GM21526 (cell line): ENCODE measurements around the gene PID1.

Experiments
- ATAC-seq: cut with Tn5 transposase; IDR thresholded peaks from one replicate; pipeline ENCODE4 v1.9.1; 2021; ENCODE audit warnings: moderate library complexity; ENCODE audit not compliant: unreplicated experiment, low FRiP score

Gene PID1

DNA sequence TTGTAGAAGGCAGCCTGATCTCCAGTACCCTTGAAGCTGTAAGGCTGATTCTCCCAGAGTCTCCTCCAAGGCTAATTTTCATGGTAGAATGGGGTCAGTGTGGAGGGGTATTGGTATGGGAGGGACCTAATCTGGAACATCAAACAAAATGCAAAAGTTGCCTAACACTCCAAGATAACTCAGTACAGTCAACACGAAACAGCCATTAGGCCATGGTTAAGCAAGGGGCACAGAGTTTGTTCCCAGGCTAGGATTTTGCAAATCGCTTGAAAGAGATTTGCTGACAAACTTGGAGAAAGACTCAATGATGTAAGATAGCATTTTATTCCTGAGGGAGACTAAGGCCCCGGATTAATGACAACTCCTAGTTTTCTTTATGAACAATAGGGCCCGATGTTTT is 5.4 kb downstream of the PID1 start:
- no peak for ATAC-seq

DNA sequence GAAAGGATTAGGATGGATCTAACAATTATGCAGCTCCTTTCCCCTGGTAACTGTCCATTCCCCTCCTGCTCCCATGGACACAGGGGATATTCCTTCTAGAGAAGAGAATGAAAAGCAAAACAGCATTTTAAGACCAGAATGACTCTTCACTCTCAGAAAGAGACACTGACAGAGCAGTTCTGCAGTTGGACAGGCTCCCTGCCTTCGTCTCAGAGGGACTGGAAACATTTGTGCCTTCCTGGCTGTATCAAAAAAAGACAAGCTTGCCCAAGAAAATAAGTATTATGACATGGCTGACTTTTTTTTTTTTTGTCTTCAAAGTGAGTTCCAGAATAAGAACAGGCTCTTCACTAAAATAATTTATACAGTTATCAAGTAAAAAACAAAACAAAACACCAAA is 9.5 kb downstream of the PID1 start:
- no peak for ATAC-seq

DNA sequence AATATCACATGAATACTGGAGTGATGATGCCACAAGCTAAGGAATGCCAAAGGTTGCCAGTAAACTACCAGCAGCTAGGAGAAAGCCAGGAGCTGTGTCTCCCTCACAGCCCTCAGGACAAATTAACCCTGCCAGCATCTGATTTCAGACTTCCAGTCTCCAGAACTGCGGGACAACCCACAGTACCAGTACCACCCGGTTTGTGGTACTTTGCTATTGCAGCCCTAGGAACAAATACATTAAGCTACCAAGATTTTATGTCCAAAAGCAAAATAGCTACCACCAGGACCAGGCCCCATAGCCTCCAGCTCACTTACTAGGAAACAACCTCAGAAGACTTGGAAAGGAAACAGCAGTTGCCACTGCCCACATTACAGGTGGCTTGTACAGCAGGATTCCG is 10.0 kb downstream of the PID1 start:
- no peak for ATAC-seq

DNA sequence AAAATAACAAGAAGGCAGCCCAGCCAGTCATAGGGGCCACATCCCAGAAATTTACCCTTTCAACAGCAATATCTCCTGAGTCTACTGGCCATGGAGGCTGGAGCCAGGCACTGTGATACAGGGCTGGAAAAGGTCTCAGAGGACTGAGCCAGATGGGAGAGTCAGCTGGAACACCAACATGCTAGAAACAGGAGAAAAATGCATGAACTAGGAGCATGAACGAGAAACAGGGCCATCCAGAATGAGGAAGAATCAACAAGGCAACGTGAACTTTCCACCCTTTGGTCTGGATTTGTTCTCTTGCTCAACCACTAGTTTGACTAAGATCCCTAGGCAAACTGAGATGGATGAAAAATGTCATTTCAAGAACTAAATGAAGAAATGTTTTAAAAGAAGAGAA is 13.1 kb downstream of the PID1 start:
- ATAC-seq = no peak

DNA sequence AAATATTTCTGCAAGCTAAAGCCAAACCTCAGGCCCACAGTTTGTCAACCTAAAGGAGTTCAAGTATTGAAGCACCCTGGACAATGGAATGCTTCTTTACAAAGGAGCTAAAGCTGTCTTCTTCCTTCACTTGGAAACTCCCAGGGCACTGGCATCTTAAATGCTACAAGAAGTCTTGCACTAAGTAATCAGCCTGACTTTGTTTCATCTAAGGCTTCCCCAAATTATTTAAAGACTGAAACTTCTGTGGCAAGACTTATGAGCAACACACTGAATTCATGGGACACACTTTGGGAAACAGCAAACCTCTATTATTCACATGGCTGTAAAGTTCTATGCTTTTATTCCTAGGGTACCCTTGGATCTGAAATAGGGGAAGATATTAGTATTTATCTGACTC is 14.7 kb downstream of the PID1 start:
- no peak for ATAC-seq

DNA sequence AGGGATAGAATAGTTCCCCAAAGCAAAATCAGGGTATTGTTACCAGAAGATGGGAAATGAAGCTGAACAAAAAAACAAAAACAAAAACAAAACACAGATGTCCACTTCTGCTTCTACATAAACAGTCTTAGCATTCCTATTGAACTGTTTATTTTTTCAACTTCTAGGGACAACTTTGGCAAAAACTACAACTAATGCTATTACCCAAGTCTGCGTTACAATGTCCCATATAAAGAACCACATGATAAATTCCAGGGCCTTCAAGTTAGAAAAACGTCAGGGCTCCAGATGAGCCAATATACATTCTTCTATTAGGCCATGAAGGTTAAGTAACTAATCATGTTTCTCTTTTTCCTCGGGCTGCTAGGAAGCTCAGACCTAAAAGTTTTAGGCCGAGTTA is 16.9 kb downstream of the PID1 start:
- ATAC-seq = no peak

DNA sequence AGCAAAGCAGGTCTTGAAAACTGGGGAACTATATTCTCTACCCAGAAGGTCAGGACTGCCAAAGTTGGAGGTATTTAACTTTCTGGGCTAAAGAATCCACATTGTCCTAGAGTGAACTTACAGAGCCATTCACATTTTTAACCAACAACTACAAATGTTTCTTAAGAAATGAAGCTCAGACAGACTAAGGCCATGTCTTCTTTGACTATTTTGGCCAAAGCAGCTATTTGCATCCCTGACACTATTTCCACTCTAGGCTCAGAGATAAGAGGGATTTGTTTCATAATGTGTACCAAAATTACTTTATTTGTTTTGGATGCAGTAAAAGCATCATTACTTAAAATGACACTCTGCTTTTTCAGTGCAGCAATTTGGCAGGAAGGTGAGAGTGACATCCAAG is 18.1 kb downstream of the PID1 start:
- ATAC-seq = no peak

DNA sequence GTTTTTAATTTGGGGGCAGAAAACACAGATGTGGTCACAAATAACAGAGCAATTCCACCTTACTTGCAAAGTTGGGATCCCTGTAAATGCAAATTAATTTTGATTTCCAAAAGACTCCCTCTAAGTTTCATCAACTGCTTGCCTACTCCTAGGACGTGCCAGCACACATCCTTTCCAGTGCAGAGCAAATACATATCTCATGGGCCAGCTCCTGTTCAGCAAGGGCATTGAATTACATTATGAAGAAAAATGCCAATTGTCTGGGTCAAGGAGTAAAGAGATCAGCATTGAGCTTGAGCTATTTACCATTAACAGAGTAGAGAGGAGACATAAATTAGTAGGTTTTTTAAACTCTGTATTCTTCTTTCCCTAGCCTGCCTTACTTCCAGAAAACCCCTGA is 18.8 kb downstream of the PID1 start:
- ATAC-seq = no peak

DNA sequence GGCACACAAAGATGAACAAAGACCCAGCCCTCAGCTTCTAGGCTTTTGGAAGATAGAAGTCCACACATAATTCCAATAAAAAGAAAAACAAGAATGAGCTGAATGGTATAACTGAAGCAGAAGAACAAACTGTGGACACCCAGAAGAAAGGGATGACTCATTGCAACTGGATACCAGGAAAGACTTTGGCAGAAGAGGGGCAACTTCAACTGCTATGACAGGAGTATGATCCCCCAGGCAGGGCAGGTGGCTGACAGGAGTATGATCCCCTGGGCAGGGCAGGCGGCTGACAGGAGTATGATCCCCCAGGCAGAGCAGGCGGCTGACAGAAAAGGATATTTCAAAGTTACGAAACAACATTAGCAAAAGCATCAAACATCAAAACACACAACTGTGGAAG is 21.6 kb downstream of the PID1 start:
- ATAC-seq = no peak

DNA sequence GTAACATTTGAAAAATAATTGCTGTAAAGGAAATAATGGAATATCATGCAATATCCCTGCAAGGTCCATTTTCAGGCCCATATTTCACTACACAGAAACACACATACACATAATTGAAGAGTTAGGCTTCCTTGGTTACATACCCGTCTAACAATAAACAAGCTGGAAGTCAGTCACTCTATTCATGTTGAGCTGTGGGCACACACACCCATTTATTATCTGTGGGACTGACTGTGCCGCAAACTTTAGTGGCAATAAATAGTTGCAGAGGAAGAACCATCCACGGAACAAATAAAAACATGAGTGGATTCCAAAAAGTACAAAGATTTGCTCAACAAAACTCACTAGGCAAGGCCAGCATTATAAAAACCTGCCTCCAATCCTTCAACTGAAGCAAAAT is 24.8 kb downstream of the PID1 start:
- ATAC-seq = no peak

DNA sequence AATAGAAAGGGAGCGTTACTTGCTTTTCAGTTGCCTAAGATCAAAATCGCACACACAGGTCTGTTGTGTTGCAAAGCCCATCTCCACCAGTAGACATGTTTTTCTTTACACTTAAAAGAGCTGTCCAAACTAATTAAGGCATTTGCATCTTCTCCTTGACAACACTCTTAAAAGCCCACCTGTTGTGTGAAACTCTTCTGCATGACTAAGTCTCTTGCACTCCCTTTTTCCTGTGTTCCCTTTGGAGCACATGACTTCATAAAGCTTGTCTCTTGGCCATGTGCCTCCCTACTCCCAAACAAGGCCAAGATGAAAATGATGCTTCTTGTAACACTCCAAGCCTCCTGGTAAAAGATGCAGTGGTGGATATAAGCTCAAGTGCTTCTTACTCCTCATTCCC is 26.1 kb downstream of the PID1 start:
- ATAC-seq = no peak

DNA sequence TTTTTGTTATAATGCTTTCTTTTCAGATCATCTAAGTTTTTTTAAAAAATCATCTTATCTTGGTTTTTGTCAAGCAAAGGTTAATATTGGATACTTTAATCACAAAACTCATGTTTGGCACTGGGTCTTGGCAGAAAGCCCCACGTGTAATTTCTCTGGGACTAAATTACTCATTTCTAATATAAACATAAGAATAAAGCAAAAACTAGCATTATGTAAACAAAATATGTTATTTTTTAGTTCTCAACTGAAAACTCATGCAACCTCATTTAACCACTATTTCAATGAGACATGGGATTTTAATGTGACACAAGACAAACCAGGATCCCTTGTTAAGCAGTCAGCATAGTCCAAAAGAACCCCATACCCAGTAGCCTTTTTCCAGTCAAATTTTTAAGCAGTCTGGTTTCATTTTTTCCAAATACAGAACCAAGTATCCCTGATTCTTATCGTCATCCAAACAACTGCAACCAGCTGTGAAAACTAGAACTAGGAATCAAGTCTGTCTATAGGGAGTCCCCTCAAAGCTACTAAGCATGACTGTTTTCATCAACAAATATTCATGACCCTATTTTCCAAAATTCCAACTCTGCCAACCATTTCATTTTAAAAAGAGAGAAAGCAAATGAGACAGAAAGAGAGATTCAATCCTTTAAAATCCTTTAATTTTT is 27.1 kb downstream of the PID1 start:
- no peak for ATAC-seq

DNA sequence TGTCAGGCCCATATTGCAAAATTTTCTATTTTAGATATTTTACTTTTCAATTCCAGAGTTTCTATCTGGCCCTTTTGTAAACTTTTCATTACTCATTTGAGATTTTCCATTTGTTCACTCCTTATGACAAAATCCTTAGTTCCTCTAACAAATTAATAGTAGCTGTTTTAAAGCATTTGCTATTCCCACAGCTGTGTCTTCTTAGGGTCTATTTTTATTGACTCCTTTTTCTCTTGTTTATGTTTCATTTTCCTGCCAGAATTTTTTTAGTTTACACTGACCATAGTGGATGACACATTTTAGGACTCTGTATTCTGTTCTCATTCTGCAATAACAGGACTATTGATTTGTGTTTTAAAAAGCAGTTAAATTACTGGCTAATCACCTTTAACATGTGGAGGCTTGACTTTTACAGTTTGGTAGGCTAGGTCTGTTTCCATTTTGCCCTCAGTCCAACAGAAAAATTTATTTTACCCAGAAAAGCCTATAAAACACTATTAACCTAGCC is 30.0 kb downstream of the PID1 start:
- ATAC-seq = no peak

DNA sequence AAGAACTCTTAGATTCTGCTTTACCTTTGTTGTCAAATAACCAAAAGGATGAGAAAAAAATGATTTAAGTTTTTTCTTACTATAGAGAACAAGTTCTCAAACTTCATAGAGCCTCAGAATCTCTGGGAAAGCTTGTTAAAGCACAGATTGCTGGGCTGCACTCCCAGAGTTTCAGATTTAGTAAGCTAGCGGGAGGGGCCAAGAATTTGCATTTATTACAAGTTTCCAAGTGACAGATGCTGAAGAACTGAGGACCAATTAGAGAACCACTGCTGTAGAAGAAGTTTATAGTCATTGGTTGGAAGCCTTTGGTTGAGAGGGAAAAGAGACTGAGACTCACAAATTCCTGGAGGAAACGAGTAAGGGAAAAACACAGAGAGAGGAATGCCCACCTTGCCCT is 32.1 kb downstream of the PID1 start:
- no peak for ATAC-seq

DNA sequence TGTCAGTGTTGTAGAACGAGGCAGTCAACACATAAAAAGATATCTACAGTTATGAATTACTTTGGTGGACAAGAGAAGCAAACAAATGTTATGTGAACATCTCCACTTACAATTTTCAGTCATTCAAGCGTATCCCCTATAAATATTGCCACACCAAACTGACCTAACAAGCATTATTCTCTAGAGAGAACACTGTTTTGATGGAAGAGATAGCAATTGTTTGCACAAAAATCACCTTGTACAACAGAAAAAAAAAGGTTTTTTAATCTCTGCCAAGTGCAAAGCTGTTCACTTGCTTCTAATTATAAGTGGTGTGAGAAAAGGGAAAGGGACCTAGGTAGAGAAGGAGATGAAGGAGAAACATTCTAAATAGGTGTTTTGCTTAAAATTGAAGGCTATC is 33.8 kb downstream of the PID1 start:
- no peak for ATAC-seq

DNA sequence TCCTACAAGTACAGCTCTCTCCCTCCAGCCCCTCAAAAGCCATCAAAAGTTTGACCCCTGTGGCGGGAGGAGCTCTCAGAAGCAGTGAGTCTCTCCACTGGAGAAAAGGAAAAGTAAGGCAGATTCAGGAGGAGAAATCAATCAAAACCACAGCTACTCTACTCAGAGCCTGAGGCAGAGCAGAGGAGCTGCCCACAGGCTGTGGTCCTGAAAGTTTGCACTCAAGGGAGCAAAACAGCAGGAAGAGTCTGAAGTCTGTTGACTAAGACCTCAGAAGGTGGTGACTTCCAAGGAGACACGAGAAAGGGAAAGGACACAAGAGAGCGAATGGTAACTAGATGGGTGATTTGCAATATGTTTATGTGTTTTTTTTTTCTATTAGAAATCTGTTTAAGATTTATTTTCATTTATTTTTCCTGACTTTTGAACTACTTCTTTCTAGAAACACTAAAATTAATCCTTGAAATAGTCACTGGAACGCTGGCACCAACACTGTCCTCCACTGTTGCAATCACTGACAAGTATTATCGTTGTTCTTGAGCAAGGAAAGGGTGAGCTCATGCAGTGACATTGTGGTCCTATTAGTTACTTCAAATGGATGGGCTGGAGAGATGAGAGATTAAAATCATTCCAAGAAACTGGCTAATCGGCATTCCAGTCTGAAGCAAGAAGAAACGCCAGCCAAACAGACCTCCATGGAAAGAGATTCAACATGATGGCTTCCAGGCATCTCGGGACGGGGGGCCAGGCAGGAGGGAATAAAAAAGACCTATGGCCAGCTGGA is 35.8 kb downstream of the PID1 start:
- no peak for ATAC-seq

DNA sequence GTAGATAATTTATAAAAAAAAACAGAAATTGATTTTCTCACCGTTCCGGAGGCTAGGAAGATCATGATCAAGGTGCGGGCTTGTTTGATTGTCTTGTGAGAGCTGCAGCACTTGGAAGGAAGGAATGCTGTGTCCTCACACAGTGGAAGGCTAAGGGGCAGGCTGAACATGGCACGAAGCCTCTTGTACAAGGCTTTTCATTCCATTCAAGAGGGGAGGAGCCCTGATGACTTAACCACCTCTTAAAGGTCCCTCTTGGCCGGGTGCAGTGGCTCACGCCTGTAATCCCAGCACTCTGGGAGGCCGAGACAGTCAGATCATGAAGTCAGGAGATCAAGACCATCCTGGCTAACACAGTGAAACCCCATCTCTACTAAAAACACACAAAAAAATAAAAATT is 39.2 kb downstream of the PID1 start:
- no peak for ATAC-seq

DNA sequence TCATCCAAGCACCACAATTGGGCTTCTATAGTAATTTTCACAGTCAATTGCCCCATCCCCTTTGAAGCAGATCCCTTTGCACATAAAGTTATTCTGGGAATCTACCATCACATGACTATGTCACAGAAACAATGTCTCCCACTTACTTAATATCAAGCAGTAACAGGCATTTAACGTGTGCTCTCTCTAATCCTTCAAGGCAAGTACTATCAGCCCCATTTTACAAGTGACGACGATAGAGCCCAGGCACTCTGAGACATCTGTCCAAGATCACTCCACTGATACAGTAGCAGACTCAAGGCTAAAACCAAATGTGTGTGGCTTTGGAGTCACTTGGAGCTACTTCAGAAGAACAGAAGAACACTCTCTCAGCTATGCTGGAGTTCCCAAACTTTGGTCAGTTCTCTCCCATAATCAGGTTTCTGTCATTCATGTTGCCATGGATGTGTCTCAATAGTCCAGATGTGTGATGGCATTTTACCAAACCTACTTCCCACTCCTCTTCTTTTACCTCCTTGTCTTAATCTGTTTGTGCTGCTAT is 39.7 kb downstream of the PID1 start:
- ATAC-seq = no peak

DNA sequence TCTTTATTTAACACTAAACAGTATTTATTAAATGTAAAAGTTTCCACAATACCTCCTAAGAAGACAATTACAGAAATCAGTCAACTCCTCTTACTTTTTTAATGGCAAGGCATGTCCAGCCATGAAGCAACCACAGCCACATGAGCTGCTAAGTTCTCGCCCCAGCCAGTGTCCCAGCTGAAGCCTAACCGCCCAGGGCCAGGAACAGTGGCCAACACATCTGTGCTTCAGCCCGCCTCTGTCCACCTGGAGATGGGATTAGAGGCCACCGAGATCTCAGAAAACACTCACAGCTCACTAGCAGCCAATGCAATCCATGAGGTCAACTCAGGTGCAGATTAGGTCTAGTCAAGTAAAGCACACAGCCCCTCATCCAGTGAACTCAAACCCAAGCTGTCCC is 40.2 kb downstream of the PID1 start:
- no peak for ATAC-seq

DNA sequence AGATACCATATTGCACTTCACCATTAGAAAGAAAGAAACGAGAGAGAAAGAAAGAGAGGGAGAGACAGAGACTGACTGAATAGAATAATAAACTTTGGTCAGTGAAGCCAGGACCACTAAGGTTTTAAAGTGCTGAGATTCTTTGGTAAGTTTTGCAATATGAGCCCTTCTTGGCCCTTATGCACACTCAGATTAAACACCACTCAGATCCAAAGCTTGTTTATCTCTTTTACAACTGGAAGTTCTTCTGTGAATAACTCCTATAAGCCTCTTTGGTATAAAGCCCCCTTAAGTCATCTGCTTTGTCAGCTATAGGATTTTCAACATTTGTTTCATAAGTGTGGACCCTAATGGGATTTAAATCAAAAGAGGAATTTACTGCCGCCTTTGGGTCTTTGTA is 40.8 kb downstream of the PID1 start:
- no peak for ATAC-seq

DNA sequence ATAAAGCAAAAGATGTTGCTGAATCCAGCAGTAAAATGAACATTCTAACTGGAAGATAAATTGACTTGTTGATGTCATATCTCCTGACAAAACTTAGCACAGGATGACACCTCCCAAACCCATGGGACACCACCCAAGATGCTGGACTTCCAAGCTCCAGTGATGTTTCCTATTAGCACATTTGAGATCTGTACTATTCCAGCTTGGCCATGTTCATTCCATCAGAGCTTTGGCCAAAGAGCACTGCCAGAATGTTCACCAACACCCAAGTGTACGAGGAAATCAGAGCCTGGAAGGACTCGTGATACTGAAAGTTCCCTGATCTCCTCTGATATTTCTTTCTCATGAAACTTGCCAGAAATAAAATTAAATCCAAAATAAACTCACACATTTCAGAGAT is 44.7 kb downstream of the PID1 start:
- no peak for ATAC-seq

DNA sequence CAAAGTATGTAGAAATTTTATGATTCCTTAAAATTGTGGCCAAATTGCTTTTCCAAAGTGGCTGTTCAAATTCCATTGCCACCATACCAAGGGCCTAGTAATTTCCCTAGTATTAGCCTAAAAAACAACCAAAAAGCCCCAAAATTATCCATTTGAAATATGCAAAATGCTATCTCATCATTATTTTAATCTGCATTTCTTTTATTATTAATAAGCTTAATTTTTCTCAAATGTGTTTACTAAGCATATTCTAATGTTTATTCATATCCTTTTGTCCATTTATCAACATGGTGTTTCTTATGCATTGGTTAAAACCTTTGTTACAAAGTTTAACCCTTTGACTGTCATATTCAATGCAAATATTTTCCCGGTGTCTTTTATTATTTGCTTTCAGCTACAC is 48.0 kb downstream of the PID1 start:
- no peak for ATAC-seq
